Activated CD4-positive, CD25-positive, alpha-beta regulatory T cell treated with anti-CD3 and anti-CD28 coated beads, Interleukin-2, amount 50 U/mL, for 72 hours (primary cell): ENCODE data around the gene NT5DC1.
"Not testable (repeated sequence)": the region's sequence is repeated elsewhere in the genome, so short reads cannot be mapped to it uniquely, and the experiment has no call there.

Source experiments
- DNase-seq: peaks from one replicate; pipeline ENCODE4 v3.0.0; 2021

NT5DC1 gene

GRCh38 chr6:116282698-116283097 lies 182.0 kb downstream of the NT5DC1 start:
- no peak for DNase-seq

GRCh38 chr6:116283191-116283590 lies 182.5 kb downstream of the NT5DC1 start:
- no peak for DNase-seq

- not testable (repeated sequence) for DNase-seq
These were observed 184.3 kb downstream of the NT5DC1 start for GRCh38 chr6:116284984-116285383.

- no peak for DNase-seq
These were observed 186.2 kb downstream of the NT5DC1 start for GRCh38 chr6:116286773-116287358.

GRCh38 chr6:116287689-116288282 lies 187.1 kb downstream of the NT5DC1 start:
- DNase-seq: no peak

GRCh38 chr6:116289876-116290275 lies 189.2 kb downstream of the NT5DC1 start:
- no peak for DNase-seq

- DNase-seq: no peak
These were observed 190.1 kb downstream of the NT5DC1 start for GRCh38 chr6:116290799-116291198.

- DNase-seq: no peak
These were observed 191.2 kb downstream of the NT5DC1 start for GRCh38 chr6:116291701-116292396.

- DNase-seq: no peak
These were observed 191.9 kb downstream of the NT5DC1 start for GRCh38 chr6:116292553-116292952.

GRCh38 chr6:116298273-116298672 lies 197.6 kb downstream of the NT5DC1 start:
- no peak for DNase-seq

- DNase-seq: no peak
These were observed 198.3 kb downstream of the NT5DC1 start for GRCh38 chr6:116298973-116299372.
